ENCODE results near the gene GRM7. TPM values are rescaled to one million over a fixed set of nuclear protein-coding genes. Genes with fewer than 3 reads are reported as not detected.

Gene GRM7
- total RNA-seq, 1 experiment from 2014 or later = not detected

DNA sequence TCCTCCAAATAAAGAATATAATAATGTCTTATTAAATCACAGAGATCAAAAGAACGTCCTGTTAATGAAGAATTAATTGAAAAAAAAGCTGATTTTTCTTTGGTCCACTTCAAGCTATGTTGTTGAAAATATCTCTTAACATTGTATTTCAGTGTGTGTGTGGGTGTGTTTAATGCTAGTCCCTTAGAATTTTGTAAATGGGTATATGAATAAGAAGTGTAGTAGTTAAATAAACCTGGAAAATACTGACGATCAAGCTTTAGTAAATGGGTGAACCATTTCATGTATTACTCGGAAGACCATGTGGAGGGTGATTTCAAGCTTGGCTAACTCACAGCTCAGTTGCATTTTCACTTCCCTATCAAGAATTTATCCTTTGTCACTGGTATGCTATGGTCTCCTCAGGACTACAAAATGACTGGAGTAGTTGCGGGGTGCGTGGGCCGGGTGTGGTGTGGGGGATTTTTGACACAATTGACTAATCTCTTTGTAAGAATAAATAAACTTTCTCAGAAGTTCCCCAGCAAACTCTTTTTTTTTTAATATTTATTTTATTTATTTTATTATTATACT, 586.4 kb downstream of the GRM7 start:
- no peaks in the 10 kb centered on the region for H3K9me3 ChIP-seq (ENCODE audit: low read depth, low read length, poor library complexity, severe bottlenecking)
- no peaks in the 10 kb centered on the region for H3K4me1 ChIP-seq (ENCODE audit: insufficient read depth, low read length, poor library complexity, severe bottlenecking)
- ChIA-PET POLR2A (ENCODE audit: low non-redundant PET) (no interaction called here), CTCF (no interaction called here)
- no peaks in the 10 kb centered on the region for H3K27me3 ChIP-seq (replicated peaks; ENCODE audit: insufficient read depth, low read depth, low read length, poor library complexity)
- no TSS peak for BruUV-seq (replicated peaks)
- no peaks in the 10 kb centered on the region for H3K36me3 ChIP-seq (ENCODE audit: insufficient read depth, low read length, poor library complexity, severe bottlenecking)
- H3K27ac ChIP-seq (ENCODE audit: low read depth, low read length, poor library complexity, severe bottlenecking) = no peak overlapping the region
- intact Hi-C loops (cut with micrococcal nuclease; ENCODE audit: unreplicated experiment) = no loop called here
- DNase-seq (ENCODE audit: low spot score) = no peak
- no peak overlapping the region for H3K4me3 ChIP-seq (ENCODE audit: low read depth, low read length, poor library complexity, severe bottlenecking)
- no peak for TF ChIP-seq CTCF (conservative IDR thresholded peaks at IDR 0.05; ENCODE audit: low read depth, low read length)
- TF ChIP-seq EZH2 (IDR thresholded peaks at IDR 0.05; ENCODE audit: borderline replicate concordance, low read depth, low read length, poor library complexity, severe bottlenecking) = no peak

DNA sequence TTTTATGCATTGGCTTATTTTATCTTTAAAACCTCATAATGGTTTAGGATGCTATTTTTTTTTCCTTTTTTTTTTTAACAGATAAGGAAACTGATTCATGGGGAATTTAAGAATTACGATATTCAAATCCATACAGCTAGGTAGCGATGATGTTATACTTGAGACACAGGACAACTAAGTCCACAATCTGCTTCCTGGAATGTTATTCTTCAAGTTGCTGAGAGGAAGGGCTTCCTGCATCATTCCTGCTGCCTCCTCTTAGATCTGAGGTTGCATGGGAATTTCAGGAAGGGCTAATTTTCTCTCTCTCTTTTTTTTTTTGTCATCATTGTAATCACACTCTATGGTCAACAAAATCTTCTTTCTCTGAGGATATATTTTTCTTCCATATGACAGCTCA, 595.5 kb downstream of the GRM7 start:
- POLR2A ChIA-PET (ENCODE audit: low non-redundant PET) = no interaction called here
- no peaks in the 10 kb centered on the region for H3K9me3 ChIP-seq (ENCODE audit: low read depth, low read length, poor library complexity, severe bottlenecking)
- H3K4me3 ChIP-seq (ENCODE audit: low read depth, low read length, poor library complexity, severe bottlenecking) = no peak overlapping the region
- CTCF ChIA-PET = interaction anchor here (0.7 kb wide), 1 partner anchor 601 kb away, joined by 4 read pairs; no protein-coding TSS in a partner anchor
- intact Hi-C loops (cut with micrococcal nuclease; ENCODE audit: unreplicated experiment) = no loop called here
- TF ChIP-seq CTCF (conservative IDR thresholded peaks at IDR 0.05; ENCODE audit: low read depth, low read length) (no peak), EZH2 (IDR thresholded peaks at IDR 0.05; ENCODE audit: borderline replicate concordance, low read depth, low read length, poor library complexity, severe bottlenecking) (no peak)
- no peaks in the 10 kb centered on the region for H3K4me1 ChIP-seq (ENCODE audit: insufficient read depth, low read length, poor library complexity, severe bottlenecking)
- peaks cover 8% of the 10 kb centered on the region for H3K27me3 ChIP-seq (replicated peaks; ENCODE audit: insufficient read depth, low read depth, low read length, poor library complexity)
- DNase-seq (ENCODE audit: low spot score) = no peak
- H3K27ac ChIP-seq (ENCODE audit: low read depth, low read length, poor library complexity, severe bottlenecking) = no peak overlapping the region
- no TSS peak for BruUV-seq (replicated peaks)
- H3K36me3 ChIP-seq (ENCODE audit: insufficient read depth, low read length, poor library complexity, severe bottlenecking) = no peaks in the 10 kb centered on the region

DNA sequence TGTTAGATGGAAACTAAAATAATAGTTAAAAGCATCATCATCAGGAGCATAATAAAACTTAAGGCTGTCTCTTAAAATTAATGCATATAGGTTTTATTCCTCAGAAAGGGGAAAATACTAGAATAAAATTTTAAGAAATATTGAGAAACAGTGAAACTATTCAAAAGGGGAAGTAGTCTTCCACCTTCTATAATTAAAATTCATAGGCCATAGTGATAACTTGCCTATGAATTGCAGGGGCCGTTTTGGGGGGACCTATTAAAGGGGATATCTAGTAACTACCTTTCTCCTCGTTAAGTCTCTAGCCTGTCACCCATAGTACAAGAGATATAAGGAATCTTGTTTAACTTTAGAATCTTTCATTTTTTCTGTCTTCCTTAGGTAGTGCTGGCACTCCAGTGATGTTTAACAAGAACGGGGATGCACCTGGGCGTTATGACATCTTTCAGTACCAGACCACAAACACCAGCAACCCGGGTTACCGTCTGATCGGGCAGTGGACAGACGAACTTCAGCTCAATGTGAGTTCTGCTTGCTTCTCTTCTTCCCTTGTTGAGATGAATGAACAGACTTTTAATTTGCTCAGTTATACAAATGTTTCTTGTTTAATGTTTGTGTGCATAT, 600.4 kb downstream of the GRM7 start:
- no TSS peak for BruUV-seq (replicated peaks)

More for the DNA sequence above, 600.4 kb downstream of the GRM7 start:
- H3K4me3 ChIP-seq (ENCODE audit: low read depth, low read length, poor library complexity, severe bottlenecking) = no peak overlapping the region
- no peaks in the 10 kb centered on the region for H3K9me3 ChIP-seq (ENCODE audit: low read depth, low read length, poor library complexity, severe bottlenecking)
- ChIA-PET CTCF (no interaction called here), POLR2A (ENCODE audit: low non-redundant PET) (no interaction called here)
- H3K36me3 ChIP-seq (ENCODE audit: insufficient read depth, low read length, poor library complexity, severe bottlenecking) = no peaks in the 10 kb centered on the region
- H3K27me3 ChIP-seq (replicated peaks; ENCODE audit: insufficient read depth, low read depth, low read length, poor library complexity) = peaks cover 8% of the 10 kb centered on the region
- no peaks in the 10 kb centered on the region for H3K4me1 ChIP-seq (ENCODE audit: insufficient read depth, low read length, poor library complexity, severe bottlenecking)
- TF ChIP-seq CTCF (conservative IDR thresholded peaks at IDR 0.05; ENCODE audit: low read depth, low read length) = no peak
- no peak for TF ChIP-seq EZH2 (IDR thresholded peaks at IDR 0.05; ENCODE audit: borderline replicate concordance, low read depth, low read length, poor library complexity, severe bottlenecking)
- DNase-seq (ENCODE audit: low spot score) = no peak
- no peak overlapping the region for H3K27ac ChIP-seq (ENCODE audit: low read depth, low read length, poor library complexity, severe bottlenecking)
- intact Hi-C loops (cut with micrococcal nuclease; ENCODE audit: unreplicated experiment) = no loop called here

All from A673 (cell line).